ENCODE data around the gene MSH6.

DNA sequence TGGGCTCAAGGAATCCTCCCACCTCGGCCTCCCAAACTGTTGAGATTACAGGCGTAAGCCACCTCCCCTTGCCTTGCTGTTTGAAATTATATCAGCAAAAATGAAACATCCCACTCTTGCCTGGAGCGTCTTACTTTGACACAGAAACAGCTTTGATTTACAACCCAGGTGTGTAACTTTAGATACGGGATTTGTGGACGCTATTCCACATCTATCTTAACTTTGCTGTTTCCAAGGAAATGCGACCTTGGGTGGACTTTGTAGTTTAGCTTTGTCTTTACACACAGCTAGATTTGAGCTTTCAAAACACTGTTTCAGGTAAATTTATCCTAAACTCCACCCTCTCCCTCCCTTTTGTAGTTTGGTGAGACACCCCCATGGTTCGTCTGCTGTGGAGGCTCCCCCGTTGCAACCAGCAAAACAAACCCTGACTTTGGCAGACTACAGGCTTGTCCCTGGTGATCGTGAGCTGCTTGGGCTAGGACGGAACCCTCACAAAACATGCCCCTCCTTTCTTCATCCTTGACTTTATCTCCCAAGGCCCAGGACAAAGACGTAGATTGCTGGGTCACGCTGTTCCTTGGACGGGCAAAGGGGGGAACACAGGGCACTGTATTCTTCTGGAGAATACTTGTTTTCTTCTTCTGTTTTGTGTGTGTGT is 5.5 kb upstream of the MSH6 start:
- TF ChIP-seq, protein P1, sequence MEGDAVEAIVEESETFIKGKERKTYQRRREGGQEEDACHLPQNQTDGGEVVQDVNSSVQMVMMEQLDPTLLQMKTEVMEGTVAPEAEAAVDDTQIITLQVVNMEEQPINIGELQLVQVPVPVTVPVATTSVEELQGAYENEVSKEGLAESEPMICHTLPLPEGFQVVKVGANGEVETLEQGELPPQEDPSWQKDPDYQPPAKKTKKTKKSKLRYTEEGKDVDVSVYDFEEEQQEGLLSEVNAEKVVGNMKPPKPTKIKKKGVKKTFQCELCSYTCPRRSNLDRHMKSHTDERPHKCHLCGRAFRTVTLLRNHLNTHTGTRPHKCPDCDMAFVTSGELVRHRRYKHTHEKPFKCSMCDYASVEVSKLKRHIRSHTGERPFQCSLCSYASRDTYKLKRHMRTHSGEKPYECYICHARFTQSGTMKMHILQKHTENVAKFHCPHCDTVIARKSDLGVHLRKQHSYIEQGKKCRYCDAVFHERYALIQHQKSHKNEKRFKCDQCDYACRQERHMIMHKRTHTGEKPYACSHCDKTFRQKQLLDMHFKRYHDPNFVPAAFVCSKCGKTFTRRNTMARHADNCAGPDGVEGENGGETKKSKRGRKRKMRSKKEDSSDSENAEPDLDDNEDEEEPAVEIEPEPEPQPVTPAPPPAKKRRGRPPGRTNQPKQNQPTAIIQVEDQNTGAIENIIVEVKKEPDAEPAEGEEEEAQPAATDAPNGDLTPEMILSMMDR (IDR thresholded peaks at IDR 0.05) = no peak
- no peak for TF ChIP-seq CBFB (CRISPR knock-in tag; IDR thresholded peaks at IDR 0.05; ENCODE audit: low read depth)
- TF ChIP-seq TP53 (CRISPR knock-in tag; IDR thresholded peaks at IDR 0.05) = no peak
- TF ChIP-seq E2F4 (CRISPR knock-in tag; IDR thresholded peaks at IDR 0.05; ENCODE audit: borderline replicate concordance, low read depth) = no peak
